Activated naive CD4-positive, alpha-beta T cell treated with anti-CD3 and anti-CD28 coated beads for 36 hours (primary cell): ENCODE measurements around the gene RBM47. TPM values are rescaled to one million over a fixed set of nuclear protein-coding genes. Genes with fewer than 3 reads are reported as not detected.
"Not testable (repeated sequence)": the region's sequence is repeated elsewhere in the genome, so short reads cannot be mapped to it uniquely, and the experiment has no call there.

ENCODE experiments used
- CTCF ChIA-PET: fragments of 350-600 bp; sonication (Branson Sonifier 250); formaldehyde crosslinking; loops from one replicate; lab custom pipeline; 2021; ENCODE audit warnings: antibody characterized with exemption; lab: Charles Lee
- DNase-seq: peaks from one replicate; pipeline ENCODE4 v3.0.0-alpha.2; 2020
- H3K27ac Mint-ChIP-seq: one replicate; pipeline ENCODE4 v1.8.0; 2021; ENCODE audit warnings: mild to moderate bottlenecking, mixed read lengths
- H3K27me3 Mint-ChIP-seq: one replicate; pipeline ENCODE4 v1.8.0; 2021; ENCODE audit warnings: low read depth, mixed read lengths
- H3K36me3 Mint-ChIP-seq: one replicate; pipeline ENCODE4 v1.8.0; 2021; ENCODE audit warnings: low read depth, mixed read lengths
- H3K4me1 Mint-ChIP-seq: one replicate; pipeline ENCODE4 v1.8.0; 2021; ENCODE audit warnings: low read depth, mixed read lengths
- H3K4me3 Mint-ChIP-seq: one replicate; pipeline ENCODE4 v1.8.0; 2021; ENCODE audit warnings: mild to moderate bottlenecking, moderate library complexity, mixed read lengths
- H3K9me3 Mint-ChIP-seq: one replicate; pipeline ENCODE4 v1.8.0; 2021; ENCODE audit warnings: mixed read lengths
- intact Hi-C: fragments of 100-400 bp; cut with micrococcal nuclease; formaldehyde crosslinking; loops from one replicate; pipeline ENCODE4 v1.15.1; 2023
- total RNA-seq, 2 experiments: library from RNA; stranded (reverse); gene quantifications; one replicate each; pipeline ENCODE4 v1.2.3, GENCODE V29; 2021

RBM47 gene
- total RNA-seq, 2 experiments from 2014 or later: 1.1 to 1.7 TPM

DNA sequence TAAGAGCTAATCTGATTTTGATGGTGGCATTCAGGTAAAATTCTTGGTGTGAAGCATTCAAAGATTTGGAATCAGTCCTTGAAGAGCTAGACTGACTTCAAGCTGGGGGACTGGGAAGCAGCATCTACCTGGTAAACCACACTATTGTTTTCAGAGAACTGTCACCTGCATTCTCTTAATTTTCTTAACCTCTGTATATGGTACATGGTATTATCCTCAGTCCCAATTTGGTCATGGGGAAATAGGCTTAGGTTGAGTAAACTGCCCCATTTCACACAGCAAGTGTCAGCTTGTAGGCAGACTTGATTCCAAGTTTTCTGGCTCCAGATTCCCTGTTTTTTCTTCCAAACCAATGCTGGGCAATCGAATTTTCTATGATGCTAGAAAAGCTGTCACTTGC, 190.1 kb downstream of the RBM47 start:
- Mint-ChIP-seq H3K27ac (no peak overlapping the region), H3K4me3 (no peak overlapping the region), H3K36me3 (no peaks in the 10 kb centered on the region), H3K9me3 (peaks cover 4% of the 10 kb centered on the region), H3K27me3 (no peaks in the 10 kb centered on the region), H3K4me1 (peaks cover 26% of the 10 kb centered on the region)
- intact Hi-C loops: loop anchor here (1.0 to 10.0 kb wide), 3 partner anchors 23 to 470 kb away; no protein-coding TSS in a partner anchor
- CTCF ChIA-PET: interaction anchor here (0.6 kb wide), 2 partner anchors 65 to 71 kb away, joined by 4 to 5 read pairs; no protein-coding TSS in a partner anchor
- no peak for DNase-seq

DNA sequence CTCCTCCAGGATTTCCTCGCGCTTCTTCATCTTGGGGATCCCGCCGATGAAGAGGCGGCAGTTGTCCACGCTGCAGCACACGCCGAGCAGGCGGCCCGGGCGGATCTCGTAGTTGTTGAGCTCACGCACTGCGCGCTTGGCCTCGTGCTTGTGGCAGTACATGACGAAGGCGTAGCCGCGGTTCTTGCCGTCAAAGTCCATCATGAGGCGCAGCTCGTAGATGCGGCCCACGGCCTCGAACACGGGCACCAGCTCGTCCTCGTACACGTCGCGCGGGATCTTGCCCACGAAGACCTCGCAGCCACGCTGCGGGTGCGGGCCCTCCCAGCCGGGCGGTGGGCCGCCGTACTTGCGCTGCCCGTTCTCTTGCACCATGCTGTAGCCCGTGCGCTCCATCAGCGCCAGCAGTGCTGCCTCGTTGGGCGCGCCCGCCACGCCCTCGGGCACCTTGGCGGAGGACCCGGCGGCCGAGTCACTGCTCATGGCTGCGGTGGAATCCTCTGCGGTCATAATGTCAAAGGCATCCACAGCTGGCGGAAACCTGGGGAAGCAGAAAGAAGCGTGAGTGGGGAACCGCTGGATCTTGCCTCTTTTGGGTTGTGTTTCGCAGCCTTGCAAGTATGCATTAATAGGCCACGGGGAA, 191.2 kb downstream of the RBM47 start:
- no peak overlapping the region for H3K4me3 Mint-ChIP-seq
- H3K4me1 Mint-ChIP-seq: peaks cover 36% of the 10 kb centered on the region
- H3K27ac Mint-ChIP-seq: no peak overlapping the region
- intact Hi-C loops: loop anchor here (1.0 to 10.0 kb wide), 3 partner anchors 24 to 471 kb away; no protein-coding TSS in a partner anchor
- no peak for DNase-seq
- peaks cover 4% of the 10 kb centered on the region for H3K9me3 Mint-ChIP-seq
- H3K27me3 Mint-ChIP-seq: no peaks in the 10 kb centered on the region
- no peaks in the 10 kb centered on the region for H3K36me3 Mint-ChIP-seq
- CTCF ChIA-PET: no interaction called here

DNA sequence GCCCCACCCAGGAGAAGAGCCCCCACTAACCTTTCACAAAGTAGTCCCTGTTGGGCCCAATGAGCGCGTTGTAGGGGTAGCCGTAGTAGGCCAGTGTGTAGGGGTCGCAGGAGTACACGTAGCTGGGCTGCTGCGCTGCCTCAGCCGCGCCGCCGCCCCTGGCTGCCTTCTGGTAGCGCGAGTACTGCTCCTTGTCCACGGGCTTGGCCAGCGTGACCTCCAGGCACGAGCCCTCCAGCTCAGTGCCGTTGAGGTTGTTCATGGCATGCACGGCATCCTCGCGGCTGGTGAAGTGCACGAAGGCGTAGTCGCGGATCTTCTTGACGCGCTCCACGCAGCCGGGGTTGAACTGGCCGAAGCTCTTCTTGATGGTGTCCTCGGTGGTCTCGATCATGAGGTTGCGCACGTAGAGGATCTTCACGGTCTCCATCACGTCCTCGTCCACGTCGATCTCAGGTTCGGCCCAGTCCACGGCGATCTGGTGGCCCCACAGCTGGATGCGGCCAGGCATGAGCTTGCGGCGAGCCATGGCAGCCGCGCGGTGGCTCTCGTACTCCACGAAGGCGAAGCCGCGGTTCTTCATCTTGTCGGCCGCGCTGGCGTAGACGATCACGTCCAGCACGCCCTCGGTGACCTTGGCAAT, 191.8 kb downstream of the RBM47 start:
- H3K27me3 Mint-ChIP-seq: no peaks in the 10 kb centered on the region
- peaks cover 43% of the 10 kb centered on the region for H3K4me1 Mint-ChIP-seq
- CTCF ChIA-PET: no interaction called here
- no peaks in the 10 kb centered on the region for H3K36me3 Mint-ChIP-seq
- H3K27ac Mint-ChIP-seq: no peak overlapping the region
- H3K9me3 Mint-ChIP-seq: peaks cover 4% of the 10 kb centered on the region
- intact Hi-C loops: loop anchor here (10.0 kb wide), 1 partner anchor 233 kb away; no protein-coding TSS in a partner anchor
- no peak overlapping the region for H3K4me3 Mint-ChIP-seq
- no peak for DNase-seq

DNA sequence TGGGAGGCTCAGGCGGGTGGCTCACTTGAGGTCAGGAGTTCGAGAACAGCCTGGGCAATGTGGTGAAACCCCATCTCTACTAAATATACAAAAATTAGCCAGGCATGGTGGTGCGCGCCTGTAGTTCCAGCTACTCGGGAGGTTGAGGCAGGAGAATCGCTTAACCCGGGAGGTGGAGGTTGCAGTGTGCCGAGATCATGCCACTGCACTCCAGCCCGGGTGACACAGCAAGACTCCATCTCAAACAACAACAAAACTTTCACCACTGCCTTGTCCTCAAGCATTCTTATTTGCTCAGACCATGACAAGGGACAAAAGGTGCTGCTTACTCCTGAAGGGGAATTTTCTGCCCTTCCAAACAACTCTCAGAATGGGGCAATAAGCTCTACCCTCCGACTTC, 194.4 kb downstream of the RBM47 start:
- H3K36me3 Mint-ChIP-seq, H3K27me3 Mint-ChIP-seq, DNase-seq, H3K27ac Mint-ChIP-seq, CTCF ChIA-PET, H3K9me3 Mint-ChIP-seq, H3K4me3 Mint-ChIP-seq: not testable (repeated sequence)
- intact Hi-C loops: loop anchor here (10.0 kb wide), 1 partner anchor 231 kb away; no protein-coding TSS in a partner anchor
- H3K4me1 Mint-ChIP-seq: peaks cover 51% of the 10 kb centered on the region

DNA sequence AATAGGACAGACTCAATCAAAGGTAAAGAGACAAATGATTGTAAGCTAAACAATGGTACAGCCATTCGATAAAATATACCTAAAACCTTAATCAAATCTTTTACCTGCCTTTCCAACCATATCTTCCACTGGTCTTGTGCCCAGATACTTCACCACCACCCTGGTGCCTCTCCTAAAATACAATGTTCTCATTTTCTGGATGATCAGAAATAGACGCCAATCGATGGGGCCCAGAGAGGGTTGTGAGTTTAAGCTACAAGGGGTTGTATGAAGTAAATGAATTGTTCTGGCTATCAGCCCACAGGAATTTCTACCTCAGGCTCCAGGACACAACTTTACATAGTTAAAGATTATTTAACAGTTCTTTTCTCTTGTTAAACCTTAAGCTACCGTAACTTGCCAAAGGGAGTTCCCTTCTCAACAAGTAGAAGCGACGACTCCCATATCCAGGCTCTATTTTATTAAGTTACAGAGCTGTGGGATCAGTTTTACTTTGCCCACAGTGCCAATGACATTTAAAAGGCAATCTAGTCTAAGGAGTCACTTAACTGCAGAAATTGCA, 195.5 kb downstream of the RBM47 start:
- peak overlapping the region; percentile 8 for H3K27ac Mint-ChIP-seq
- H3K4me1 Mint-ChIP-seq: peaks cover 44% of the 10 kb centered on the region
- no peak overlapping the region for H3K4me3 Mint-ChIP-seq
- DNase-seq: no peak
- CTCF ChIA-PET: interaction anchor here (0.6 to 1.0 kb wide), 5 partner anchors 20 to 79 kb away, joined by 3 to 5 read pairs (median 4); no protein-coding TSS in a partner anchor
- H3K36me3 Mint-ChIP-seq: peaks cover 1% of the 10 kb centered on the region
- H3K9me3 Mint-ChIP-seq: peaks cover 4% of the 10 kb centered on the region
- intact Hi-C loops: loop anchor here (5.0 to 10.0 kb wide), 2 partner anchors 229 to 377 kb away; partner anchors contain the start of gene N4BP2
- H3K27me3 Mint-ChIP-seq: no peaks in the 10 kb centered on the region

DNA sequence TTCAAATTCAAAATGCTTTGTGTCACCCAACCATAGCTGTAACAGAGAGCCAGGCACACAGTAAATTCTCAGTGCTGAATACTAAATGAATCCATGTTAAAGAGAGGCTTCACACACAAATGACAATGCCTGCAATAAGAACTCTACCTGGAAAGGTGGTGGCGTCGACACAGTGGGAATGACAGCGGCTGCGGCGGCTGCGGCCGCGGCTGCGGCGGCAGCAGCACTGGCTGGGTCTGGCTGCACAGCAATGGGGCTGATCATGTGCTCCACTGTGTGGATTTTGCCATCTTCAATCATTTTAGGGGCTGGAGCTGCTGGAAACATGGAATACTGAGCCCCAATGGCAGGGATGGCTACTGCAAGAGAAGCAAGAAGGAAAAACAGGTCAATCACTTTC, 197.2 kb downstream of the RBM47 start:
- Mint-ChIP-seq H3K36me3 (peaks cover 1% of the 10 kb centered on the region), H3K27me3 (no peaks in the 10 kb centered on the region), H3K4me1 (peaks cover 40% of the 10 kb centered on the region), H3K9me3 (peaks cover 3% of the 10 kb centered on the region), H3K4me3 (no peak overlapping the region), H3K27ac (peak overlapping the region; percentile 61)
- DNase-seq: no peak
- intact Hi-C loops: loop anchor here (2.0 to 10.0 kb wide), 5 partner anchors 30 to 476 kb away; partner anchors contain the start of gene N4BP2
- CTCF ChIA-PET: interaction anchor here (1.0 to 1.1 kb wide), 2 partner anchors 43 to 86 kb away, joined by 3 read pairs; no protein-coding TSS in a partner anchor

DNA sequence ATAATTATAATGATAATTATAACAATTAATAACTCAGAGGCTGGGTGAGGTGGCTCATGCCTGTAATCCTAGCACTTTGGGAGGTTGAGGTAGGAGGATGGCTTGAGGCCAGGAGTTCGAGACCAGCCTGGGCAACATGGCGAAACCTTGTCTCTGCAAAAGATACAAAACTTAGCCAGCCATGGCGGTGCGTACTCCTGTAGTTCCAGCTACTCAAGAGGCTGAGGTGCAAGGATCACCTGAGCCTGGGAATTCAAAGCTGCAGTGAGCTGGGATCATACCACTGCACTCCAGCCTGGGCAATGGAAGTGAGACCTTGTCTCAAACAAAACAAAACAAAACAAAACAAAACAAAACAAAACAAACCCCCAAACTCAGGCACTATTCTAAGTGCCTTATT, 201.8 kb downstream of the RBM47 start:
- H3K27ac Mint-ChIP-seq, H3K9me3 Mint-ChIP-seq, DNase-seq, intact Hi-C loops, H3K36me3 Mint-ChIP-seq, H3K27me3 Mint-ChIP-seq, H3K4me3 Mint-ChIP-seq: not testable (repeated sequence)
- CTCF ChIA-PET: interaction anchor here (0.6 to 1.3 kb wide), 2 partner anchors 189 to 505 kb away, joined by 3 read pairs; no protein-coding TSS in a partner anchor
- peaks cover 18% of the 10 kb centered on the region for H3K4me1 Mint-ChIP-seq

DNA sequence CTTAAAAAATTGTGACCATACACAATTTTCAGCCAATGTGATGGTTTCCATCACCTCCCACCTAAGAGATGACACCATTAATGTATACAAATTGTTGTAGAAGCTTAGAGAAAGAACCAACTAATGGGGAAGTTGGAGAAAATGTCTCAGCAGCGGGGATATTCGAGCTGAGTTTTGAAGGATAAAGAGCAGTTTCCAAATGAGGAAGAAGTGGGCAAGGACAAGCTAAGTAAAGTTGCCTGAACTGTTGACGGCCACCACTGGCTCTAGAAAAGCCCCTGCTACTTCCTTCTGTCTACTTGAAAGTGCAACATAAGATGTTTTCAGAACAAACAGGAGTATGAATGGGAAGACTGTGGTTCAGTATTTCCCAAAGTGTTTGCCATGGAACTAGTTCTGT, 202.5 kb downstream of the RBM47 start:
- Mint-ChIP-seq H3K4me3 (no peak overlapping the region), H3K36me3 (peaks cover 1% of the 10 kb centered on the region), H3K4me1 (peaks cover 14% of the 10 kb centered on the region), H3K27ac (no peak overlapping the region), H3K9me3 (no peaks in the 10 kb centered on the region), H3K27me3 (no peaks in the 10 kb centered on the region)
- CTCF ChIA-PET: interaction anchor here (0.6 kb wide), 1 partner anchor 207 kb away, joined by 4 read pairs; no protein-coding TSS in a partner anchor
- intact Hi-C loops: no loop called here
- no peak for DNase-seq

DNA sequence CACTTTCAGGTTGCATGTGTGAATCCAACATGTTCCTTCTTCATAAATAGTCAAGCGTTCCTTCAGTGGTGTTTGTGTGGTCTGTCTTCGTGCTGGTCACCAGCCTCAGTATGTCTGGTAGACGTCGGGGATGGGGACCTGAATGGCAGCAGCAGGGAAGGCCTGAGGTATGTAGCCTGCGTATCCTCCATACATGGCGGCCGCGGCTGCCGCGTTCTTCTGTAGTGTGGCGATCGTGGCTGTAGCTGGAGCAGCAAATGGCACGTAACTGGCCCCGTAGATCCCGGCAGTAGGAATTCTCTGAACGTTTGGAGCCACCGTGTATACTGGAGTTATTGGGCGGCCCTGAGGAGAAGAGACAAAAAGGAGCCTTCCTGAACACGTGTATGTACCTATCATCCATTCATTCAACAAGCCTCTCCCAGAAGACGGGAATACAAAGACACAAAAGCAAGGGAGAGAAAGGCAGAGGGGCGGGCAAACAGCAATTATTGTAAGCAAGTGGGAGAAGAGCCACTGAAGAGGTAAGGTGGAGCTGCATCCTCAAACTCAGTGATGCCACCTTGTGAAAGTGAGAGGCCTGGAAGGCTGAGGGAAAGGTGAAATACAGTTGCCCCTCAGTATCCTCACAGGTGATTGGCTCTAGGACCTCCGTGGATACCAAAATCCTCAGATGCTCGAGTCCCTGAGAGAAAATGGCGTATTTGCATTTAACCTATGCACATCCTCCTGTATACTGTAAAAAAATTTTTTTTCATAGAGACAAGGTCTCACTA, 203.7 kb downstream of the RBM47 start:
- no peak for DNase-seq
- intact Hi-C loops: no loop called here
- Mint-ChIP-seq H3K36me3 (no peaks in the 10 kb centered on the region), H3K4me3 (no peak overlapping the region), H3K4me1 (peaks cover 6% of the 10 kb centered on the region), H3K27me3 (no peaks in the 10 kb centered on the region), H3K9me3 (no peaks in the 10 kb centered on the region), H3K27ac (no peak overlapping the region)
- CTCF ChIA-PET: interaction anchor here (0.6 kb wide), 1 partner anchor 346 kb away, joined by 4 read pairs; no protein-coding TSS in a partner anchor

DNA sequence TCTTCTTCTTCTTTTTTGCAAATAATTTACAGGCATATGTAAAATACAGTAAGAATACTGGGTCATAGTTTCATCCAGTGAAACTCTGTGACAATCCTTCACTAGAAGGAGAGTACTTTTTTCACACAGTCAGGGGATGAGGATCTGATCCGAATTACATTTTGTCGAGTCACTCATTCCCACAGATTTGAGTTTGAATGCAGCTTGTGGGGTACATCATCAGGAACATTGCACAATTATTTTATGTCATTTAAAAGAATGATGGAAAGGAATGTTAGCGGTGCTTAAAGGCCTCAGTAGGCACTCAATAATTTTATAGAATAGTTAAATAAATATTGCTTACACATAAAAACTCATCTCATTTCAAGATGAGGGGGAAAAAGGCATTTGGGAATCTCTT, 205.9 kb downstream of the RBM47 start:
- CTCF ChIA-PET: no interaction called here
- intact Hi-C loops: no loop called here
- H3K4me1 Mint-ChIP-seq: peaks cover 3% of the 10 kb centered on the region

DNA sequence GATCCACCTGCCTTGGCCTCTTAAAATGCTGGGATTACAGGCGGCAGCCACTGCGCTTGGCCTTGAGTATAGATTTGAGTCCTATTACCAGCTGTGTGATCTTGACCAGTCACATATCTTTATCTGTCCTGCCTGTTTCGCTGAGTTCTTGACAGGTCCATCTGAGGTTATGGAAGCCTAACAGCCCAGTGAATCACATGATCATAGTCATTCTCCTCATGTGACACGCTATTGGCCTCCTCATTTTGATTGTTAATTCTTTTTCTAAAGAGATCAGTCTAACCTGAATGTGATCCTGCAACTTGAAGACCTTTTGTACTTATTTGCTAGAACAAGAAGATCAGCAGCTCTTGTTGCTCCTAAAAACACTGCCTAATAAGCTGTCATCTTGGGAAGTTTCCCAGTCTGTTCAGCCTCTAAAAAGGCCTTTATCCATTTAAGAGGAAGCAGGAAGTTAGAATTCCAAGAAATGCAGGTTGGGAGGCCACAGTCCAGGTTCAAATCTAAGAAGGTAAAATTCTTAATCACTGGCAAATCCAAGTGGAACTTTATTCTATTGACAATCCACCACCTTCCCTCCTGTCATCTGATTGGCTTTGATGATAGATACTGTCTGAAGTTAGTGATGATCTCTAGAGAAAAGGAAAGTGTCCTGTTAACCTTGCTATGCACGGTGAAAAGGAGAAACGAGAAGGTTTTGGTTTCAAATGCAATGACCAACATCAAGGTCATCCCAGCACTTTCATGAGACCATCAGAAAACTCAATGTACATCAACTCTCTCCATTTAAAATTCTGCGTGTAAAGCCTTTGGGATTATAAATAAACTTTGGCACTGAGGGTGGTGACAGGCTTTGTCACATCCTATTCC, 207.6 kb downstream of the RBM47 start:
- H3K36me3 Mint-ChIP-seq: no peaks in the 10 kb centered on the region
- no peak for DNase-seq
- no peaks in the 10 kb centered on the region for H3K4me1 Mint-ChIP-seq
- H3K9me3 Mint-ChIP-seq: peaks cover 9% of the 10 kb centered on the region
- CTCF ChIA-PET: no interaction called here
- H3K27me3 Mint-ChIP-seq: no peaks in the 10 kb centered on the region
- no peak overlapping the region for H3K4me3 Mint-ChIP-seq
- intact Hi-C loops: no loop called here
- no peak overlapping the region for H3K27ac Mint-ChIP-seq

More for the DNA sequence above, 205.9 kb downstream of the RBM47 start:
- no peak overlapping the region for H3K27ac Mint-ChIP-seq
- no peaks in the 10 kb centered on the region for H3K36me3 Mint-ChIP-seq
- DNase-seq: no peak
- peaks cover 3% of the 10 kb centered on the region for H3K9me3 Mint-ChIP-seq
- H3K27me3 Mint-ChIP-seq: no peaks in the 10 kb centered on the region
- H3K4me3 Mint-ChIP-seq: no peak overlapping the region
